Lower lobe of right lung (tissue), 2 donors: ENCODE measurements around the gene PCBD2. TPM values are rescaled to one million over a fixed set of nuclear protein-coding genes. Genes with fewer than 3 reads are reported as not detected.
"Not testable (repeated sequence)": the region's sequence is repeated elsewhere in the genome, so short reads cannot be mapped to it uniquely, and the experiment has no call there.

Experiments used
- ATAC-seq, 2 donors: fragments of 200-7000 bp; cut with Tn5 transposase; one replicate each; pipeline ENCODE4 v1.9.1; 2020 to 2022; ENCODE audit warnings: mild to moderate bottlenecking in 2 of 2, moderate library complexity in 2 of 2
- DNase-seq: peaks from one replicate; pipeline ENCODE4 v3.0.0-alpha.2; 2020
- H3K27ac ChIP-seq: fragments of 200-600 bp; one replicate; pipeline ENCODE4 v1.8.0; 2022
- H3K27me3 ChIP-seq: fragments of 200-600 bp; one replicate; pipeline ENCODE4 v1.8.0; 2022; ENCODE audit warnings: low read depth
- H3K36me3 ChIP-seq: fragments of 200-600 bp; one replicate; pipeline ENCODE4 v1.8.0; 2022; ENCODE audit warnings: mild to moderate bottlenecking
- H3K4me1 ChIP-seq: fragments of 200-600 bp; one replicate; pipeline ENCODE4 v1.8.0; 2022
- H3K4me3 ChIP-seq: fragments of 200-600 bp; one replicate; pipeline ENCODE4 v1.8.0; 2022; ENCODE audit warnings: mild to moderate bottlenecking
- H3K9me3 ChIP-seq: fragments of 200-600 bp; one replicate; pipeline ENCODE4 v1.8.0; 2022
- intact Hi-C: fragments of 100-400 bp; cut with DNase I; formaldehyde crosslinking; loops from one replicate; pipeline ENCODE4 v1.11.0; 2022
- total RNA-seq: library from RNA; stranded (reverse); fragmentation: NEBNext Ultra II Directional; extraction: Animal tissue kit (Norgen Biotek cat#: 25700); gene quantifications from one replicate; pipeline ENCODE4 v1.2.1, GENCODE V29; 2021
- TF ChIP-seq, protein P1 (sequence below): fragments of 200-600 bp; IDR thresholded peaks from one replicate; pipeline ENCODE4 v1.8.0; 2022; ENCODE audit warnings: antibody characterized with exemption, mild to moderate bottlenecking
- donor health status: DM: no; HTN: yes; CAD: no; lungs with severe emphysema.

PCBD2 gene
- total RNA-seq, 1 donor from 2014 or later = 13.1 TPM

GRCh38 chr5:134992148-134992547 is 87.2 kb downstream of the PCBD2 start:
- intact Hi-C loops = no loop called here
- ATAC-seq (no peak), DNase-seq (no peak)
- Histone ChIP-seq H3K27ac (no peak overlapping the region), H3K9me3 (no peaks in the 10 kb centered on the region), H3K36me3 (no peaks in the 10 kb centered on the region), H3K4me1 (no peaks in the 10 kb centered on the region), H3K27me3 (no peaks in the 10 kb centered on the region), H3K4me3 (no peak overlapping the region)
- TF ChIP-seq, protein P1, sequence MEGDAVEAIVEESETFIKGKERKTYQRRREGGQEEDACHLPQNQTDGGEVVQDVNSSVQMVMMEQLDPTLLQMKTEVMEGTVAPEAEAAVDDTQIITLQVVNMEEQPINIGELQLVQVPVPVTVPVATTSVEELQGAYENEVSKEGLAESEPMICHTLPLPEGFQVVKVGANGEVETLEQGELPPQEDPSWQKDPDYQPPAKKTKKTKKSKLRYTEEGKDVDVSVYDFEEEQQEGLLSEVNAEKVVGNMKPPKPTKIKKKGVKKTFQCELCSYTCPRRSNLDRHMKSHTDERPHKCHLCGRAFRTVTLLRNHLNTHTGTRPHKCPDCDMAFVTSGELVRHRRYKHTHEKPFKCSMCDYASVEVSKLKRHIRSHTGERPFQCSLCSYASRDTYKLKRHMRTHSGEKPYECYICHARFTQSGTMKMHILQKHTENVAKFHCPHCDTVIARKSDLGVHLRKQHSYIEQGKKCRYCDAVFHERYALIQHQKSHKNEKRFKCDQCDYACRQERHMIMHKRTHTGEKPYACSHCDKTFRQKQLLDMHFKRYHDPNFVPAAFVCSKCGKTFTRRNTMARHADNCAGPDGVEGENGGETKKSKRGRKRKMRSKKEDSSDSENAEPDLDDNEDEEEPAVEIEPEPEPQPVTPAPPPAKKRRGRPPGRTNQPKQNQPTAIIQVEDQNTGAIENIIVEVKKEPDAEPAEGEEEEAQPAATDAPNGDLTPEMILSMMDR = no peak

DNA sequence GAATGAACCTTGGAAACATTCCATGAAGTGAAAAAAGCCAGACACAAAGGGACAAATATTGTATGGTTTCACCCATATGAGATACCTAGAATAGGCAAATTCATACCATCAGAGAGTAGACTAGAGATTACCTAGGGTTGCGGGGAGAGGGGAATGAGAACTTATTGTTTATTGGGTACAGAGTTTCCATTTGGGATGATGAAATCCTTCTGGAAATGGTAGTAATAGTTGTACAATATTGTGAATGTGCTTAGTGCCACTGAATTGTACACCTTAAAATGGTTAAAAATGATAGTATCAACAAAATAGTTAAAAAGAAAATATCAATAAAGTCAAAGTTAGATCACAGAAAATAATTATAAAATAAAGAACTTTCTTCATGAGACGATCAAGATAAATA is 88.2 kb downstream of the PCBD2 start:
- H3K27me3 ChIP-seq = no peaks in the 10 kb centered on the region
- intact Hi-C loops = no loop called here
- TF ChIP-seq, protein P1 = no peak
- H3K4me3 ChIP-seq = no peak overlapping the region
- no peaks in the 10 kb centered on the region for H3K36me3 ChIP-seq
- ATAC-seq (no peak), DNase-seq (no peak)
- H3K9me3 ChIP-seq = no peaks in the 10 kb centered on the region
- H3K4me1 ChIP-seq = no peaks in the 10 kb centered on the region
- no peak overlapping the region for H3K27ac ChIP-seq

- H3K27ac ChIP-seq = no peak overlapping the region
- DNase-seq = no peak
- H3K27me3 ChIP-seq = no peaks in the 10 kb centered on the region
- no peaks in the 10 kb centered on the region for H3K4me1 ChIP-seq
- no peak for ATAC-seq
- H3K36me3 ChIP-seq = no peaks in the 10 kb centered on the region
- no peak overlapping the region for H3K4me3 ChIP-seq
- no peaks in the 10 kb centered on the region for H3K9me3 ChIP-seq
- intact Hi-C loops = no loop called here
- TF ChIP-seq, protein P1 = no peak
Measured at GRCh38 chr5:134994560-134995156, 89.7 kb downstream of the PCBD2 start.

GRCh38 chr5:134995850-134996402 is 91.0 kb downstream of the PCBD2 start:
- Histone ChIP-seq H3K4me1 (no peaks in the 10 kb centered on the region), H3K27ac (no peak overlapping the region), H3K9me3 (no peaks in the 10 kb centered on the region), H3K4me3 (no peak overlapping the region), H3K36me3 (no peaks in the 10 kb centered on the region), H3K27me3 (no peaks in the 10 kb centered on the region)
- TF ChIP-seq, protein P1 = no peak
- intact Hi-C loops = no loop called here
- DNase-seq = no peak
- peak in 1 of 2 donors; percentile 23 for ATAC-seq

DNA sequence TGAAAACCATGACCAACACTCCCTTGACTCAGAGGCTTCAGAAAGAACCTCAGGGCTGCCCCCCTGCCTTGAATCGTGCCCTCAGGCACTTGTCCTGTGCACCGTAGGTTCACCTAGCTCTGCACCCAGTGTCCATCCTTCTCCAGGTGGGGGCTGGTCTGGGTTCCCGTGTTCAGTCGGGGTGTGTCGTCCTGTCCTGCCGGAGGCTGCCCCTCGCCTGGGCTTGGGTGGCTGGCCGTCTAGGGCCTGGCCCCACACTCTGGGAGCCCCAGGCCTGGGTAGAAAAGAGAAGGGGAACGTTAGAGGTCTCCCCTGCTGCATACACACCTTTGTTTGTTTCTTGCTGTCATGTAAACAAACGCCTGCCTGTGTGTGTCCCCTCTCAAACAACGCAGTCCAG is 92.1 kb downstream of the PCBD2 start:
- no peaks in the 10 kb centered on the region for H3K9me3 ChIP-seq
- no peaks in the 10 kb centered on the region for H3K4me1 ChIP-seq
- no peak overlapping the region for H3K4me3 ChIP-seq
- TF ChIP-seq, protein P1 = no peak
- H3K27me3 ChIP-seq = no peaks in the 10 kb centered on the region
- intact Hi-C loops = no loop called here
- ATAC-seq = peak in 1 of 2 donors; percentile 38
- H3K27ac ChIP-seq = no peak overlapping the region
- no peak for DNase-seq
- no peaks in the 10 kb centered on the region for H3K36me3 ChIP-seq

GRCh38 chr5:134998068-134998467 is 93.1 kb downstream of the PCBD2 start:
- H3K4me3 ChIP-seq, H3K4me1 ChIP-seq, H3K27ac ChIP-seq, DNase-seq, intact Hi-C loops, ATAC-seq, H3K36me3 ChIP-seq, H3K9me3 ChIP-seq, H3K27me3 ChIP-seq: not testable (repeated sequence)
